Esophagus squamous epithelium (tissue), 5 donors: ENCODE results near the gene EVPLL. TPM values are rescaled to one million over a fixed set of nuclear protein-coding genes. Genes with fewer than 3 reads are reported as not detected.

ENCODE experiments used
- DNase-seq: peaks from one replicate; lab custom pipeline; 2025; lab: John Stamatoyannopoulos, UW
- H3K27ac ChIP-seq, 4 donors: fragments of 200-600 bp; sonication (generic); one replicate each; pipeline ENCODE4 v1.5.1; 2016 to 2019; ENCODE audit warnings: mild to moderate bottlenecking in 1 of 4
- H3K27me3 ChIP-seq, 4 donors: fragments of 200-600 bp; sonication (generic); 1 replicate in 3 of 4; 2 replicates in 1 of 4; pipeline versions ENCODE4 v1.5.1 to v1.6.0; 2017 to 2021; ENCODE audit warnings: antibody characterized with exemption in 1 of 4
- H3K36me3 ChIP-seq, 3 donors: fragments of 200-600 bp; sonication (generic); one replicate each; pipeline ENCODE4 v1.5.1; 2016 to 2019
- H3K4me1 ChIP-seq, 3 donors: fragments of 200-600 bp; sonication (generic); one replicate each; pipeline ENCODE4 v1.5.1; 2017 to 2019
- H3K4me3 ChIP-seq, 4 donors: fragments of 200-600 bp; sonication (generic); 1 replicate in 3 of 4; 2 replicates in 1 of 4; pipeline ENCODE4 v1.5.1; 2016 to 2019; ENCODE audit warnings: mild to moderate bottlenecking in 2 of 4, moderate library complexity in 1 of 4
- H3K9me3 ChIP-seq, 3 donors: fragments of 200-600 bp; sonication (generic); one replicate each; pipeline ENCODE4 v1.5.1; 2016 to 2019
- POLR2A ChIP-seq, 4 donors: fragments of 450-650 bp; IDR thresholded peaks; one replicate each; pipeline ENCODE4 v1.6.1; 2017; ENCODE audit warnings: antibody characterized with exemption in 4 of 4, mild to moderate bottlenecking in 4 of 4, moderate library complexity in 3 of 4
- WGBS, 2 donors: methylation state at CpG; one replicate each; pipeline ENCODE4 v1.1.5; 2018; 5-methylcytosine and 5-hydroxymethylcytosine counted together
- intact Hi-C: fragments of 100-400 bp; cut with DNase I; formaldehyde crosslinking; loops from one replicate; pipeline ENCODE4 v1.15.0; 2022
- total RNA-seq, 4 donors: library from RNA; depleted of rRNA; stranded (reverse); fragments of >200 nt; gene quantifications; one replicate each; pipeline ENCODE4 v1.1.0, GENCODE V29; 2016
- TF ChIP-seq, protein P1 (sequence below), 6 experiments: fragments of 450-650 bp in 4 of 6; fragments of 200-600 bp in 2 of 6; sonication (generic) in 2 of 6; IDR thresholded peaks; one replicate each; pipeline ENCODE4 v1.5.1; 2016 to 2019; ENCODE audit warnings: antibody characterized with exemption in 6 of 6, mild to moderate bottlenecking in 4 of 6, moderate library complexity in 4 of 6
- donor health status: DM: yes; HTN: yes; CAD: no.

The EVPLL gene
- total RNA-seq, 4 donors from 2014 or later = 5.9 to 15.4 (median 10.2) TPM

- H3K9me3 ChIP-seq = no peaks in the 10 kb centered on the region
- H3K27ac ChIP-seq = no peak overlapping the region
- no peaks in the 10 kb centered on the region for H3K4me1 ChIP-seq
- 91 to 96% methylated on average over 9 of the region's 13 CpGs for WGBS, 2 donors
- no peak for TF ChIP-seq POLR2A (IDR thresholded peaks at IDR 0.05)
- TF ChIP-seq, protein P1, sequence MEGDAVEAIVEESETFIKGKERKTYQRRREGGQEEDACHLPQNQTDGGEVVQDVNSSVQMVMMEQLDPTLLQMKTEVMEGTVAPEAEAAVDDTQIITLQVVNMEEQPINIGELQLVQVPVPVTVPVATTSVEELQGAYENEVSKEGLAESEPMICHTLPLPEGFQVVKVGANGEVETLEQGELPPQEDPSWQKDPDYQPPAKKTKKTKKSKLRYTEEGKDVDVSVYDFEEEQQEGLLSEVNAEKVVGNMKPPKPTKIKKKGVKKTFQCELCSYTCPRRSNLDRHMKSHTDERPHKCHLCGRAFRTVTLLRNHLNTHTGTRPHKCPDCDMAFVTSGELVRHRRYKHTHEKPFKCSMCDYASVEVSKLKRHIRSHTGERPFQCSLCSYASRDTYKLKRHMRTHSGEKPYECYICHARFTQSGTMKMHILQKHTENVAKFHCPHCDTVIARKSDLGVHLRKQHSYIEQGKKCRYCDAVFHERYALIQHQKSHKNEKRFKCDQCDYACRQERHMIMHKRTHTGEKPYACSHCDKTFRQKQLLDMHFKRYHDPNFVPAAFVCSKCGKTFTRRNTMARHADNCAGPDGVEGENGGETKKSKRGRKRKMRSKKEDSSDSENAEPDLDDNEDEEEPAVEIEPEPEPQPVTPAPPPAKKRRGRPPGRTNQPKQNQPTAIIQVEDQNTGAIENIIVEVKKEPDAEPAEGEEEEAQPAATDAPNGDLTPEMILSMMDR (IDR thresholded peaks at IDR 0.05) = no peak
- no peaks in the 10 kb centered on the region for H3K27me3 ChIP-seq
- DNase-seq = no peak
- intact Hi-C loops = no loop called here
- no peak overlapping the region for H3K4me3 ChIP-seq
- H3K36me3 ChIP-seq = peaks cover 22 to 100% (median 24%) of the 10 kb centered on the region in 3 donors
These were observed 37.6 kb upstream of the EVPLL start for GRCh38 chr17:18339933-18340332.

DNA sequence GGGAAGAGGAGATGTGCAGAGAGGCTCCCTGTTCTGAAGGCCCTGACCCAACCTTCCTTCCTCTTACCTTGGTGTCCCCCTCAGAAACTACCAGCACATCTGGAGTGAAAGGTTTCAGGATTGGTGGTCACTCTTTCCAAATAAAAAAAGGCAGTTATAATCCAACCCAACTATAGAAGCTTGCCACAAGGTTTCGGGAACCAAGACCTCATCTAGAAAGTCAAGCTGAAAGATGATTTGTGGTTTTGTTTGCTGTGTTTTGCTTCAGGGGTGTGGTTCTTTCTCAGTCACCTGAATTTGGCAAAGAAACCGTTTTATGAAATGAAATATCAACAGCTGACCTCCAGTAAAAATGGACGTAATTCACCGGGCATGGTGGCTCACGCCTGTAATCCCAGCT is 33.6 kb upstream of the EVPLL start:
- TF ChIP-seq, protein P1 (IDR thresholded peaks at IDR 0.05) = no peak
- no peak for TF ChIP-seq POLR2A (IDR thresholded peaks at IDR 0.05)
- WGBS, 2 donors = 75 to 81% methylated on average over 5 of the region's 5 CpGs
- Histone ChIP-seq H3K4me1 (no peaks in the 10 kb centered on the region), H3K27ac (no peak overlapping the region), H3K27me3 (no peaks in the 10 kb centered on the region), H3K9me3 (no peaks in the 10 kb centered on the region), H3K4me3 (no peak overlapping the region), H3K36me3 (peaks cover 22 to 100% (median 29%) of the 10 kb centered on the region in 3 donors)
- intact Hi-C loops = no loop called here
- DNase-seq = no peak

DNA sequence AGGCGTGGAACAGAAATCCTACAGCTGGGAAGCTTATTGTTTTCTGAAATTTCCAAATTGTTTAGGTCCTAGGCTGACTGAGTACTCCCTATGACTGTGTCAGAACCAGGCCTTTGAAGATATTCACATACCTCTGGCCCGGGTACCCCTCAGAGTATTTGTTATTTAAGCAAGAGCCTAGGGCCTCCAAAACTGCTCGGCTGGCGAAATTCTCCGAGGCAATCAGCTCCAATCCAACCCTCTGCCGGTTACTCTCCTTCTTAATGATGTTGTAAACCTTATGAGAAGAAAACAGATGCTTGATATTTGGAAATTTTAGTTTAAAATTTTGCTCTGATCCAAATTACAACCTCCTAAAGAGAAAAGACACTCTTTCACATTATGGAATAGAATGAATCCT is 24.0 kb upstream of the EVPLL start:
- WGBS, 2 donors = 86 to 90% methylated on average over 6 of the region's 6 CpGs
- TF ChIP-seq POLR2A (IDR thresholded peaks at IDR 0.05) = no peak
- TF ChIP-seq, protein P1 (IDR thresholded peaks at IDR 0.05) = no peak

GRCh38 chr17:18356624-18357023 is 21.0 kb upstream of the EVPLL start:
- Histone ChIP-seq H3K9me3 (no peaks in the 10 kb centered on the region), H3K4me1 (peaks cover 0 to 24% (median 3%) of the 10 kb centered on the region in 3 donors), H3K36me3 (peaks cover 9 to 77% (median 32%) of the 10 kb centered on the region in 3 donors), H3K4me3 (no peak overlapping the region), H3K27ac (peak overlapping the region in 3 of 4 donors; percentile 67 to 68 (median 68)), H3K27me3 (no peaks in the 10 kb centered on the region)
- intact Hi-C loops = no loop called here
- DNase-seq = no peak
- TF ChIP-seq POLR2A (IDR thresholded peaks at IDR 0.05) = no peak
- TF ChIP-seq, protein P1 (IDR thresholded peaks at IDR 0.05) = no peak
- 79 to 81% methylated on average over 10 of the region's 10 CpGs for WGBS, 2 donors

More for the DNA sequence above, 24.0 kb upstream of the EVPLL start:
- peaks cover 0 to 19% (median 3%) of the 10 kb centered on the region in 3 donors for H3K4me1 ChIP-seq
- peaks cover 9 to 84% (median 30%) of the 10 kb centered on the region in 3 donors for H3K36me3 ChIP-seq
- no peak overlapping the region for H3K27ac ChIP-seq
- intact Hi-C loops = no loop called here
- no peak overlapping the region for H3K4me3 ChIP-seq
- DNase-seq = no peak
- H3K27me3 ChIP-seq = no peaks in the 10 kb centered on the region
- H3K9me3 ChIP-seq = no peaks in the 10 kb centered on the region

GRCh38 chr17:18360518-18360917 is 17.1 kb upstream of the EVPLL start:
- H3K36me3 ChIP-seq = peaks cover 0 to 38% (median 5%) of the 10 kb centered on the region in 3 donors
- no peak overlapping the region for H3K27ac ChIP-seq
- H3K27me3 ChIP-seq = no peaks in the 10 kb centered on the region
- TF ChIP-seq, protein P1 (IDR thresholded peaks at IDR 0.05) = no peak
- no peak for TF ChIP-seq POLR2A (IDR thresholded peaks at IDR 0.05)
- no peak overlapping the region for H3K4me3 ChIP-seq
- peaks cover 7 to 46% (median 7%) of the 10 kb centered on the region in 3 donors for H3K4me1 ChIP-seq
- DNase-seq = no peak
- no peaks in the 10 kb centered on the region for H3K9me3 ChIP-seq
- intact Hi-C loops = no loop called here
- WGBS, 2 donors = 80 to 85% methylated on average over 4 to 8 of the region's 8 CpGs
